Measurements from ENCODE around the gene DIP2C.
A peak's percentile ranks its signal among the peaks of the same experiment; 100 is the strongest.

The DIP2C gene

GRCh38 chr10:629186-629998 lies 60.1 kb downstream of the DIP2C start:
- Histone ChIP-seq H3K4me3 (ENCODE audit: low read length) (no peak overlapping the region), H3K36me3 (ENCODE audit: insufficient read depth, low read length) (no peaks in the 10 kb centered on the region), H3K9me3 (replicated peaks; ENCODE audit: low read length) (no peaks in the 10 kb centered on the region), H3K4me2 (ENCODE audit: low read length) (no peak overlapping the region), H3K9ac (ENCODE audit: low read depth, low read length) (no peak overlapping the region), H3K27me3 (ENCODE audit: control insufficient read depth, insufficient read depth, low read length) (no peaks in the 10 kb centered on the region), H3K4me1 (ENCODE audit: control insufficient read depth, insufficient read depth, low read length) (peaks cover 21% of the 10 kb centered on the region)

- H3K36me3 ChIP-seq (ENCODE audit: insufficient read depth, low read length), result no peaks in the 10 kb centered on the region
- no peaks in the 10 kb centered on the region for H3K27me3 ChIP-seq (ENCODE audit: control insufficient read depth, insufficient read depth, low read length)
- peaks cover 27% of the 10 kb centered on the region for H3K4me1 ChIP-seq (ENCODE audit: control insufficient read depth, insufficient read depth, low read length)
- no peak overlapping the region for H3K9ac ChIP-seq (ENCODE audit: low read depth, low read length)
- H3K4me2 ChIP-seq (ENCODE audit: low read length), result no peak overlapping the region
- H3K4me3 ChIP-seq (ENCODE audit: low read length), result no peak overlapping the region
- H3K9me3 ChIP-seq (replicated peaks; ENCODE audit: low read length), result no peaks in the 10 kb centered on the region
Observed at GRCh38 chr10:628386-629045, 61.0 kb downstream of the DIP2C start.

DNA sequence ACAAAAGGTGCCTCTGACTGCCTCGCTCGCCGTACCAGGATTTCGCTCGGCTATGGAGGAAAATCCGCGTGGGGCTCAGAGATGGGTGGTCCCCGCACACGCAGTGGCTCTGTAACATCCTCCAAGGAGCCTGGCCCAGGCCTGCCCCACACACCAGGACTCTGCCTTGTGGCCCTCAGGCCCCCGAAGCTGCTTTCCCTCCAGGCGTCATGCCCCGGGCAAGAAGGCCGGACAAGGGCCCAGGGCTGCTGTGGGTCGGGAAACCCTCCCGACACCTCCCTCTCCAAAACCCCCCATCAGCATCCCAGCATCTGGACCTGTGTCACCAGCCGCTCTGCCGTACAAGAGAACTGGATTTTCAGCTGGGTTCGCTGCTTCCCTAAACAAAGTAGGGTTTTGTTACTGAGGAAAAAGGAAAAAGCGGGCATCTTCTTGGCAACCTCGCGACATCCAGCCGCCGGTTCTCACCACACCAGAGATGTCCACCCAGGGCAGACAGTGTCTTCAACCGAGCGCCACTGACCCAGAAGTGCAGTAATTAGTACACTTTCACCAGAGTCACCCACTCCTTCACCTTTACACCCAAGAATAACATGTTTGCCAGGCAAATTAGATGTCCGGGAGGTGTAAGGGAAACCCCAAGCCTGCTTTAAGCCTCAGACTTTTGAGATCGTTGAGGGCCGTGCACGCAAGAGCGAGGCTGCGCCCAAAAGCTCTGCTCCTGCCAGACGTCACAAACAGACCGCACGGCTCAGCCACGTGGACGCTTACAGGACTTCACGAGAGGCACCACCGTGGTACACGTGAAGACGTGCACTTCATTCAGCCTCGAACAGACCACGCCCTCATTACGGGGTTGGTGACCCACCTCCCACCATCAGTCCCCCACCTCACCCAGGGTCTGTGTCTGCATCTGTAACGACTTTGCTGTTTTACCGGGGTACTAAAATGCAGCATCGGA lies 62.2 kb downstream of the DIP2C start:
- Histone ChIP-seq H3K27me3 (ENCODE audit: control insufficient read depth, insufficient read depth, low read length) (no peaks in the 10 kb centered on the region), H3K36me3 (ENCODE audit: insufficient read depth, low read length) (no peaks in the 10 kb centered on the region), H3K4me3 (ENCODE audit: low read length) (no peak overlapping the region), H3K4me1 (ENCODE audit: control insufficient read depth, insufficient read depth, low read length) (peaks cover 29% of the 10 kb centered on the region), H3K4me2 (ENCODE audit: low read length) (no peak overlapping the region), H3K9me3 (replicated peaks; ENCODE audit: low read length) (no peaks in the 10 kb centered on the region), H3K9ac (ENCODE audit: low read depth, low read length) (no peak overlapping the region)

GRCh38 chr10:625751-626711 lies 63.4 kb downstream of the DIP2C start:
- H3K4me3 ChIP-seq (ENCODE audit: low read length), result peak overlapping the region; percentile 52
- peak overlapping the region; percentile 75 for H3K4me2 ChIP-seq (ENCODE audit: low read length)
- peak overlapping the region; percentile 79 for H3K9ac ChIP-seq (ENCODE audit: low read depth, low read length)
- H3K27me3 ChIP-seq (ENCODE audit: control insufficient read depth, insufficient read depth, low read length), result no peaks in the 10 kb centered on the region
- H3K9me3 ChIP-seq (replicated peaks; ENCODE audit: low read length), result no peaks in the 10 kb centered on the region
- peaks cover 4% of the 10 kb centered on the region for H3K36me3 ChIP-seq (ENCODE audit: insufficient read depth, low read length)
- peaks cover 29% of the 10 kb centered on the region for H3K4me1 ChIP-seq (ENCODE audit: control insufficient read depth, insufficient read depth, low read length)

DNA sequence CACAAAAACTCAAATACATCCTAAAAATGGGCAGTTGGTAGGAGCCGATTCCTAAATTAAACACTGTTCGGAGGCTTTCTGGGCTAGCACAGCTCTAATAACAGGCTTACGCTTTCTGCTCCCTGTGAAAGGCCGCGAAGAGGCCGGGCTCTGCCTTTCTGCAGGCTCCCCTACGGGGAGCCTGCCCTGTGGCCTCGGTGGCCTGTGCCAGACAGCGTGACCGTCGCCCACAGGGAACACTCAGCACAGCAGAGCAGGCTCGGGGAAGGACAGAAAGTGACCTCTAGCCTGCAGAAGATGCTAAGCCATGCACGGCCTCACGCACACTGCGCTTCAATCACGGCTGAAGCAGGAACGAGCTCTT lies 64.2 kb downstream of the DIP2C start:
- Histone ChIP-seq H3K9me3 (replicated peaks; ENCODE audit: low read length) (no peaks in the 10 kb centered on the region), H3K4me2 (ENCODE audit: low read length) (peak overlapping the region; percentile 75), H3K36me3 (ENCODE audit: insufficient read depth, low read length) (peaks cover 6% of the 10 kb centered on the region), H3K9ac (ENCODE audit: low read depth, low read length) (peak overlapping the region; percentile 79), H3K4me1 (ENCODE audit: control insufficient read depth, insufficient read depth, low read length) (peaks cover 26% of the 10 kb centered on the region), H3K27me3 (ENCODE audit: control insufficient read depth, insufficient read depth, low read length) (no peaks in the 10 kb centered on the region), H3K4me3 (ENCODE audit: low read length) (peak overlapping the region; percentile 52)

- Histone ChIP-seq H3K4me2 (ENCODE audit: low read length) (peak overlapping the region; percentile 75), H3K4me3 (ENCODE audit: low read length) (peak overlapping the region; percentile 52), H3K27me3 (ENCODE audit: control insufficient read depth, insufficient read depth, low read length) (no peaks in the 10 kb centered on the region), H3K9me3 (replicated peaks; ENCODE audit: low read length) (no peaks in the 10 kb centered on the region), H3K36me3 (ENCODE audit: insufficient read depth, low read length) (peaks cover 6% of the 10 kb centered on the region), H3K9ac (ENCODE audit: low read depth, low read length) (peak overlapping the region; percentile 79), H3K4me1 (ENCODE audit: control insufficient read depth, insufficient read depth, low read length) (peaks cover 26% of the 10 kb centered on the region)
Observed at GRCh38 chr10:624605-625332, 64.7 kb downstream of the DIP2C start.

DNA sequence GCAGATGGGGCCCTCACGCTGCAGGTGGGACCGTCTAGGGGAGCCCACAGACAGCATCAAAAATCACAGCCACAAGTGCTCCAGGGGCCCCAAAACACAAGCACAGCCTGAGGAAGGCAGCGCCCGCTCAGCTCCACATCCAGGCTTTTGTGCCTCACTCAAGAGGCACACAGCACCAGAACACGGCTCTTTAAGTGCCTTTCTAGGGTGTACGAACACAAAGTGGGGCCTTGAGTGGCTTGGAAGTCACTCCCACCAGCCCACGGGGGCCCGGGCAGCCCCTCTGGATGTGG lies 65.2 kb downstream of the DIP2C start:
- H3K9me3 ChIP-seq (replicated peaks; ENCODE audit: low read length), result no peaks in the 10 kb centered on the region
- peak overlapping the region; percentile 79 for H3K9ac ChIP-seq (ENCODE audit: low read depth, low read length)
- H3K4me3 ChIP-seq (ENCODE audit: low read length), result peak overlapping the region; percentile 52
- H3K36me3 ChIP-seq (ENCODE audit: insufficient read depth, low read length), result peaks cover 6% of the 10 kb centered on the region
- peaks cover 26% of the 10 kb centered on the region for H3K4me1 ChIP-seq (ENCODE audit: control insufficient read depth, insufficient read depth, low read length)
- H3K4me2 ChIP-seq (ENCODE audit: low read length), result peak overlapping the region; percentile 75
- H3K27me3 ChIP-seq (ENCODE audit: control insufficient read depth, insufficient read depth, low read length), result no peaks in the 10 kb centered on the region

DNA sequence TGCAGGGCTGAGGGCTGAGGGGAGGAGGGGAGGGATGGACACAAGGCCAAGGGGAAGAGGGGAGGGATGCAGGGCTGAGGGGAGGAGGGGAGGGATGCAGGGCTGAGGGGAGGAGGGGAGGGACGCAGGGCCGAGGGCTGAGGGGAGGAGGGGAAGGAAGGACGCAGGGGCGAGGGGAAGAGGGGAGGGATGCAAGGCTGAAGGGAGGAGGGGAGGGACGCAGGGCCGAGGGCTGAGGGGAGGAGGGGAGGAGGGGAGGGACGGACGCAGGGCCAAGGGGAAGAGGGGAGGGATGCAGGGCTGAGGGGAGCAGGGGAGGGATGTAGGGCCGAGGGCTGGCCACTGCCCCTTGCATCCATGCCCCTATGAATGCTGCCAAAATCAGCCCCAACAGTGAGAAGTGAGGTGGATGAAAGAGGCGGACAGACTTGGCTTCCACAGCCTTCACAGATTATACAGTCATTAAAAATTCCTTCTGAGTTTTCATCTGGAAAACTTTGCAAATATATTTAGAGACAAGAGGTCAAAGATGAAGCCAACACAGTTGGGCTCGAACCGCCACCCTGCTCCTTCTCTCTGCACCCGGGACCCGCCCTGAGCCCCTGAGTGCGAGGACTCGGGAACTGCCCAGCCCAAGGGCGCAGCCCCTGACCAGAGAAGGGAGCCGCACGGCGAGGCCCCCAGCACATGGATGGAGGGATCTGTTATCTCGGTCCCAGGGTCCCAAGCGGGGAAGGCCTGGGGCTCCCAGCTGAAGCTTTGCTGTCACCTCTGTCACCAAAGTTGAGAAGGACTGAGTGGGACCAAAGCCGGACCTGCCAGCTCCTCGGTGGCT lies 65.8 kb downstream of the DIP2C start:
- H3K4me1 ChIP-seq (ENCODE audit: control insufficient read depth, insufficient read depth, low read length), result peaks cover 28% of the 10 kb centered on the region
- H3K4me2 ChIP-seq (ENCODE audit: low read length), result no peak overlapping the region
- H3K9ac ChIP-seq (ENCODE audit: low read depth, low read length), result no peak overlapping the region
- H3K4me3 ChIP-seq (ENCODE audit: low read length), result no peak overlapping the region
- H3K27me3 ChIP-seq (ENCODE audit: control insufficient read depth, insufficient read depth, low read length), result no peaks in the 10 kb centered on the region
- H3K36me3 ChIP-seq (ENCODE audit: insufficient read depth, low read length), result peaks cover 6% of the 10 kb centered on the region
- H3K9me3 ChIP-seq (replicated peaks; ENCODE audit: low read length), result no peaks in the 10 kb centered on the region

DNA sequence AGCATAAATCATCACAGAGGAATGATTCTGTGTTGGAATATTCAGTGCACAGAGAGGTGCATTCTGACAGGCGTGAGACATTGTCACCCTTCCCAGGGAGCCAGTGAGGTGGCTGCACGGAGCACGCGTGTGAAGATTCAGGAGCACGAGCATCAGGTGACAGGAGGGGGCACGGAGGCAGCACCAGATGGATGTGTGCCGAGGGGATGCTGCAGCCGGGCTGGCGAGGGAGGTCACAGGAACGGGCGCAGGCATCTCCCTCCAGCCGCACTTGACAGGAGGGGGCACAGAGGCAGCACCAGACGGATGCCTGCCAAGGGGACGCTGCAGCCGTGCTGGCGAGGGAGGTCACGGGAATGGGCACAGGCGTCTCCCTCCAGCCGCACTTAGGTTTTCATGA lies 66.5 kb downstream of the DIP2C start:
- peaks cover 6% of the 10 kb centered on the region for H3K36me3 ChIP-seq (ENCODE audit: insufficient read depth, low read length)
- no peaks in the 10 kb centered on the region for H3K9me3 ChIP-seq (replicated peaks; ENCODE audit: low read length)
- no peak overlapping the region for H3K4me3 ChIP-seq (ENCODE audit: low read length)
- no peak overlapping the region for H3K9ac ChIP-seq (ENCODE audit: low read depth, low read length)
- peaks cover 35% of the 10 kb centered on the region for H3K4me1 ChIP-seq (ENCODE audit: control insufficient read depth, insufficient read depth, low read length)
- H3K4me2 ChIP-seq (ENCODE audit: low read length), result no peak overlapping the region
- H3K27me3 ChIP-seq (ENCODE audit: control insufficient read depth, insufficient read depth, low read length), result no peaks in the 10 kb centered on the region
